Panc1 (cell line): ENCODE data around the gene CISD3.

Experiments
- CTCF ChIP-seq: fragments of 450-650 bp; IDR thresholded peaks from 2 replicates; pipeline ENCODE4 v1.5.1; 2017; ENCODE audit warnings: mild to moderate bottlenecking
- POLR2AphosphoS5 ChIP-seq: IDR thresholded peaks from 2 replicates; pipeline ENCODE4 v1.6.1; 2012; ENCODE audit warnings: mild to moderate bottlenecking, low read depth, low read length, moderate library complexity

- TF ChIP-seq CTCF: no peak
- TF ChIP-seq POLR2AphosphoS5: no peak
Observed at GRCh38 chr17:38717139-38717745, 12.9 kb upstream of the CISD3 start.
